GM12801 (cell line): Measurements from ENCODE around the gene CDK5RAP1.

ENCODE experiments used
- CTCF ChIP-seq: IDR thresholded peaks from one replicate; pipeline ENCODE4 v1.5.1; 2011; ENCODE audit warnings: control low read depth; ENCODE audit not compliant: insufficient read length; ENCODE audit errors: extremely low read depth

CDK5RAP1 gene

GRCh38 chr20:33343521-33343920 lies 57.8 kb downstream of the CDK5RAP1 start:
- TF ChIP-seq CTCF, result no peak

GRCh38 chr20:33339515-33340058 lies 61.7 kb downstream of the CDK5RAP1 start:
- TF ChIP-seq CTCF, result no peak

GRCh38 chr20:33338467-33339258 lies 62.7 kb downstream of the CDK5RAP1 start:
- no peak for TF ChIP-seq CTCF

- no peak for TF ChIP-seq CTCF
Observed at GRCh38 chr20:33337531-33338165, 63.7 kb downstream of the CDK5RAP1 start.

GRCh38 chr20:33337119-33337518 lies 64.2 kb downstream of the CDK5RAP1 start:
- no peak for TF ChIP-seq CTCF

- no peak for TF ChIP-seq CTCF
Observed at GRCh38 chr20:33336375-33336774, 64.9 kb downstream of the CDK5RAP1 start.

- TF ChIP-seq CTCF, result no peak
Observed at GRCh38 chr20:33334111-33334510, 67.2 kb downstream of the CDK5RAP1 start.
